ENCODE measurements around the gene CALN1.

The CALN1 gene

DNA sequence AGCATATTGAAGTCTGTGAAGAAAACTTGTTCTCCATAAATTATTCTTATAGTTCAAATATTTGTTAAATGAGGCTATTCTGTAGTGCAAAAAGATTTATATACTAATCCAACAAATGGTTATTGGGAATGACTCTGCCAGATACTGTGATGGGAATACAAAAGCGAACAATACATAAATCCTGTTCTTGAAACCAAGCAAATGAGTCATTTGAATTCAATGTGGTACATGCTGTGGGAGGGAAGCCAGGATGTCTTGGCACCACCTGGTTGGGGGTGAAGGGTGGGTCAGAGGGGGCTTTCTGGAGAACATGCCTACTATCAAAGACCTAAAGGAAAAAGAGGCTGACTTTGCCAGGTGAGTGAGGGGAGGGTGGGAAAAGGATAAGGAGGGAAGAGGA is 594.2 kb downstream of the CALN1 start:
- DNase-seq (ENCODE audit: low read depth in 2 of 2, low spot score in 1 of 2) = no peak

DNA sequence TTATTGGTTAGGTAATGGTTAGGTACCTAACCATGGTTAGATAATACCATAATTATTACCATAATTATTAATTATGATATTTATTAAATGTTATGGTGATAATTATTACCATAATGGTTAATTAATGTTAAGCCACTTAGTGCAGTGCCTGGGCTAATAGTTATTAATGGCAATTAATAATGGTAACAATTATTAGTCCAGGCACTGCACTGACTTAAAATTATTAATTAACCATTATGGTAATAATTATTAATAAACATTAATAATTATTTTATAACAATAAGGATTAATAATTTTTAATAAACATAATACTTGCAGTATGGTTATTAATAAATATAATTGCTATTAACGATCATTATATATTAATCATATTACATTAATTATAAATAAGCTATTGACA is 604.0 kb downstream of the CALN1 start:
- no peak for DNase-seq (ENCODE audit: low read depth in 2 of 2, low spot score in 1 of 2)

DNA sequence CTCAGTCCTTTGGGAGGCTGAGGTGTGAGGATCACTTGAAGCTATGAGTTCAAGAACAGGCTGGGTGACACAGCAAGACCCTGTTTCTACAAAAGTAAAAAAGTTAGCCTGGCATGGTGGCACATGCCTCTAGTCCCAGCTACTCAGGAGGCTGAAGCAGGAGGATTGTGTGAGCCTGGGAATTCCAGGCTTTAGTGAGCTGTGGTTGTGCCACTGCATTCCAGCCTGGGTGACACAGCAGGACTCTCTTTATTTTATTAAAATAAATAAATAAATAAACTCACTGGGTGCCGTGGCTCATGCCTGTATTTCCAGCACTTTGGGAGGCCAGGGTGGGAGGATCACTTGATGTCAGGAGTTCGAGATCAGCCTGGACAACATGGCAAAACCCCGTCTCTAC is 607.9 kb downstream of the CALN1 start:
- no peak for DNase-seq (ENCODE audit: low read depth in 2 of 2, low spot score in 1 of 2)

DNA sequence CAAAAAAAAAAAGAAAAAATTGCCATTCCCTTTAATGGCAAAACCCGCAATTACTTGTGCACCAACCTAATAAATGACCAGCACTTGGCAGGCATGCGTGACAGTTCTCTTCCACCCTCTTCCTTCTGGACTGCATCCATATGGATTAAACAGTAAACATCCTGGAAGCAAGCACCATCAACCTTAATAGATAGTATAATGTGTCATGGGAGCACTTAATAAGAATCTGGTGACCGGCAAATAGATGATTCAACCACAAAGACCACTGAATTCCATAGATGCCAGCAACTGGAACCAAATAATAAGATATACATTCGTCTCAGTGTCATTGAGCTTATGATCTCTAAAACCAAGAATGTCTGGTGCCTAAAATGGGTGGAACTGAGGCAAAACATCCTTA is 610.2 kb downstream of the CALN1 start:
- no peak for DNase-seq (ENCODE audit: low read depth in 2 of 2, low spot score in 1 of 2)

DNA sequence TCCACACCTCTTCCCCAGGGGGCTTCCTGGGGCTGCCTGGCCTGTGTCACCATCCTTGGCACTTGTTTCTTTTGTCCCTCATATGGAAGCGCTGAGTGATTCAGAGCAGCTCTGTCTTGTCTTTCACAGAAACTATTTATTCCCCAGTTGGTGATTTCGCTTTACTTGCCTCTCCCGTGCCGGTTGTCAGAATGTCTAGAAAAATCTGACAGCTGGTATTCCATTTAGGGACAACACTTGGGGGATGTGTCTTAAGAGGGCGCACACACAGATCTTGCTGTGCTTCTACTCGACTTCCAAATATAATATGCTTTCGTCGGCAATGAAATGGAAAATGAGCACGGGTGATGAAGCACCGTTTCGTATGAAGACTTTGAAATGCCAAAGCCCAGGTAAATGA is 611.8 kb downstream of the CALN1 start:
- no peak for DNase-seq (ENCODE audit: low read depth in 2 of 2, low spot score in 1 of 2)

DNA sequence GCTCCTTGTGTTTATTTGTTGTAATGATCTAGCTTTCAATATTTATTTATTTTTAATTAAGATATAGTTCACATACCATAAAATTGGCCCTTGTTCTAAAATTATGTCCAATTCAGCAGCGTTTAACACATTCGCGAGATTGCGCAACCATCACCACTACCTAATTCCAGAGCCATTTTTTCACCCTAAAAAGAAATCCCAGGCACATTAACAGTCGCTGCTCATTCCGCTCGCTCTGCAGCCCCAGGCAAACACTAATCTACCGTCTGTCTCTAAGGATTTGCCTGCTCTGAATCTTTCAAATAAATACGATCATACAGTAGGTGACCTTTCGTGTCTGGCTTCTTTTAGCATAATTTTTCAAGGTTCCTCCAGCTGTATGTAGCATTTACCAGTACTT is 616.7 kb downstream of the CALN1 start:
- no peak for DNase-seq (ENCODE audit: low read depth in 2 of 2, low spot score in 1 of 2)

DNA sequence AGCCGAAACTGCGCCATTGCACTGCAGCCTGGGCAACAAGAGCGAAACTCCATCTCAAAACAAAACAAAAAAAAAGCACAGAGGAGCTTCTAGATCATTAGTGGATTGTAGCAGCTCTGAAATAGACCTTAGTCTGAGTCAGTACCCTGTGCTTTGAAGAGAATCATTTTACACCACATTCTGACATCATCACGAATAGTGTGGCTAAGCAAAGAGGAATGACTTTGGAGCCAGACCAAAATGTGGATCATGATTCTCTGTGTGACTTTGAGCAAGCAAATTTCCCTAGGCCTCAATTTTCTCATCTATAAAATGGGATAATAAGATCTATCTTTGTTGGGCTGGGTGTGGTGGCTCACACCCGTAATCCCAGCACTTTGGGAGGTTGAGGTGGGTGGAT is 618.9 kb downstream of the CALN1 start:
- DNase-seq (ENCODE audit: low read depth in 2 of 2, low spot score in 1 of 2) = no peak

GRCh38 chr7:71787513-71787912 is 624.6 kb downstream of the CALN1 start:
- no peak for DNase-seq (ENCODE audit: low read depth in 2 of 2, low spot score in 1 of 2)

DNA sequence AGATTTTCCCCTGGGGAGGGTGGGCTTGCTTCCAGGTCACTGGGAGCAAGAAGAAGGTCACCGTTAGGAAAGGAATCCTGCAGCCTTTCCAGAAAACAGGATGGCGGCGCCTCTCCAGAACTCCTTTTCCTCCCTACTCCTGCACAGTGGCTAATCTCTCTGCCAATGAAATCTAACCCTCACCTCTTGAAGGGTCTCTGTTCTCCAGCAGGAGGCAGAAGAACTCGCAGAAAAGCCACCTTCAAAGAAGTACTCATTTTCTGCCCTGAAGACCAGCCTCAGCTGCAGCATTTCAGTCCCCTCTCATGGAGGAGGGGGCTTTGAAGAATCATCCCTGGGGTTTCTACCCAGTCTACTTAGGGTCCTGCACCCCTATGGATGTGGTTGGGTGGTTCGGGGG is 626.9 kb downstream of the CALN1 start:
- no peak for DNase-seq (ENCODE audit: low read depth in 2 of 2, low spot score in 1 of 2)

- DNase-seq (ENCODE audit: low read depth in 2 of 2, low spot score in 1 of 2) = no peak
These were observed 627.4 kb downstream of the CALN1 start for GRCh38 chr7:71784781-71785180.

DNA sequence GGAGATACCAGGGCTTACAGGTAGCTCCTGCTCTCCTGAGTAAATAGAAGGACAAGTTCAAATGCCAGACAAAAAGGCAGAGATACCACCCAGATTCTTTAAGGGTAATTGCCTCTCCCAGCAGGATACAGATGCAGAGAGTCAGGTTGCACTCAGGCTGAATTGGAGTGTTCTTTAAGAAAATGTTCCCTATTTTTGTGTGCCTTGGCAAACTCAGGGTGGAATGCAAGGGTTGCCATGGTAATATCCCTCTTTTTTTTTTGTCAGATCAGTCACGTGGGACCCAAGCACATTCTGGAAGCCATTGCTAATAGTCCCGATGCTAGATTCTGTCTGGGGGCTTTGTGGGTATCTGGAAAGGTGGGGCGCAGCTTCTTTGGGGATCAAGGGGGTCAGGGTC is 628.0 kb downstream of the CALN1 start:
- no peak for DNase-seq (ENCODE audit: low read depth in 2 of 2, low spot score in 1 of 2)

DNA sequence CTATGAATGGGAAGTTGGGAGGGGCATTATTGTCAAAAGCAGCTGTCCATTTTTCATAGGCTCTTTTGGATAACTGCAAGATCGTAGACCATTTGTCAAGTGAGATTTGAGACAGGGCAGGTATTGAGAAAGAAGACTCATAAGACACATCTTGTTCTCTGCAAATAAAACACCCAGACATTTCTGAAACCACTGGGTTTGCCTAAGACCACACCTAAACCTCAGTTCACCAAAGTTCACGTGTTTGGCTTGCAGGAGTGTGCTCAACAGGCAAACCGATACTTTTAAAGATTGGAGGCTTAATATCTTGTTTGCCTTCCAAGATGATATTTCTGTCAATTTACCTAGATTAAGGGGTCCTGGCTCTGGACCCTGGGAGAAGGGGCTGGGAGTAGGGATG is 628.4 kb downstream of the CALN1 start:
- no peak for DNase-seq (ENCODE audit: low read depth in 2 of 2, low spot score in 1 of 2)

GRCh38 chr7:71782051-71782450 is 630.1 kb downstream of the CALN1 start:
- no peak for DNase-seq (ENCODE audit: low read depth in 2 of 2, low spot score in 1 of 2)

DNA sequence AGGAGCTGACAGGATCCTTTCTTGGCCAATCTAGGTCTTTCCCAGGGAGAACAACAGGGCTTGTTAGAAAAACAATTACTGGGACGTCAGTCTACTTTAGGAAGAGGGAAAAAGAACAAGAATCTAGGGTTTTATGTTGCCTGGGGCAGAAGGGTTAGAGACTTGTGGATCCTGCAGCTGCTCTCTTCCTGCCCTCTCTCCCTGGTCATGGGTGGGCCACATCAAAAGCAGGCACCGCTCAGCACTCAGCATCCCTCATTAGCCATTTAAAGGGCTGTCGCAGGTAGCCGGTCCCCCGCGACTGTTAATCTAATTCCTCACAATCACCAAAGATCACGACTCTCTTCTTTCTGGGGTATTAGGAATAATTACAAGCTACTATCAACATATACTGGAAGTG is 631.9 kb downstream of the CALN1 start:
- DNase-seq (ENCODE audit: low read depth in 2 of 2, low spot score in 1 of 2) = no peak

DNA sequence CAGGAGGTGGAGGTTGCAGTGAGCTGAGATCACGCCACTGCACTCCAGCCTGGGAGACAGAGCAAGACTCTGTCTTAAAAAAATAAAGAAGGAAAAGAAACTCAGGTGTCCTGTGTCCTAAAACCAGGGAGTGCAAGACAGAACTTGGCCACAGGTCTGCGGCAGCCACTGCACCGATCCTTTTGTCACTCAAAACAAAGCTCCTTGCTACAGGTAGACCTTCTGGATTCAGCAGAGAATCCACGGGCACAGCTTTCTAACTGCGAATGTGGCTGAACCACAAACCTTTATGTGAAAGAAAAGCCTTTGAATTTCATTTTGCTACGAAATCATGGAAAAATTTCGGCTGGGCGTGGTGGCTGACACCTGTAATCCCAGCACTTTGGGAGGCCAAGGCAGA is 634.9 kb downstream of the CALN1 start:
- DNase-seq (ENCODE audit: low read depth in 2 of 2, low spot score in 1 of 2) = no peak

DNA sequence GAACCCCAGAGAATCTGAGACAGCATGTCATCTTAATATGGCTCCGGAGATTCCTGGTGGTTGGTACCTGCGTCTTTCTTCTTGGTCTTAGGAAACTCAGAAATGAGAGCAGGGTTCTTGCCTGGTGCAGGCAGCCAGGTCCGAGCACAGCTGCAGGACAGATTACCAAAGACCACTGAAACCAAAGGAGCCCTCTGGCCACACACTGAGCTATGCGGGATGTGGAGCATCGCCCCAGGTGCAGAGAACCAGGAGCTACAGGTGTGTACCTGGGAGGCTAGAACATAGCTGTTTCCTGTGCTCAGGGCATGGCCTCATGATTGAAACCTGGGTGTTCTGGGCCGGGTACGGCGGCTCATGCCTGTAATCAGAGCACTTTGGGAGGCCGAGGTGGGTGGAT is 635.4 kb downstream of the CALN1 start:
- DNase-seq (ENCODE audit: low read depth in 2 of 2, low spot score in 1 of 2) = no peak

DNA sequence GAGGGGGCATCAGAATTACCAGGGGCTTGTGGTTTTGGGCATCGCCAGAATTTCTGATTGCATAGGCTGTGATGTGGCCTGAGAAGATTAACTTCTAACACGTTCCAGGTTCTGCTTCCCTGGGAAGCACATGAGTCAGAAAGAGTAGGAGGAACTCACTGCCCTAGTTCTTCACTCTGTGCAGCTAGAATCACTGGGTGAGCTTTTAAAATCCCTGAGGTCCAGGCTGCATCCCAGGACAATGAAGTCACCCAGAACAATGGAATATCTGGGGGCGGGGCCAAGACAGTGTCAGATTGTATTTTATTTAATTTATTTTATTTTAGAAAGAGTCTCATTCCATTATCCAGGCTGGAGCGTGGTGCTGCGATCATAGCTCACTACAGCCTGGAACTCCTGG is 636.5 kb downstream of the CALN1 start:
- no peak for DNase-seq (ENCODE audit: low read depth in 2 of 2, low spot score in 1 of 2)

DNA sequence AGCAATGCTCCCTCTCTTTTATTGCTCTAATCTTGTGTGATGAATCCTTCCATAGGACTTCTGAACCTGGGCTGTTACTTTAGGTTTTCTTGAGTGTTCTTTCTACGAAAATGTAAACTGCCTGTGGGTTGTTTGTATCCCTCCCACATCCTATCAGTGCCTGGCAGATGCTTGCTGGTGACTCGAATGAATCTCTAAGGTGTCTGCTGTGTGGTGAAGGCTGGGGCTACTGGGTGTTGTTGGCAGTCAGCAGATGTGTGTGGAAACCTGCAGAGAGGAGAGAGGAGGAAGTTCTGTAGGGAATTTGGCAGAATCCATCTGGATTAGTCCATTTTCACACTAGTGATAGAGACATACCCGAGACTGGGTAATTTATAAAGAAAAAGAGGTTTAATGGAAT is 639.4 kb downstream of the CALN1 start:
- no peak for DNase-seq (ENCODE audit: low read depth in 2 of 2, low spot score in 1 of 2)

GRCh38 chr7:71770269-71770907 is 641.8 kb downstream of the CALN1 start:
- no peak for DNase-seq (ENCODE audit: low read depth in 2 of 2, low spot score in 1 of 2)

GRCh38 chr7:71769326-71769725 is 642.8 kb downstream of the CALN1 start:
- no peak for DNase-seq (ENCODE audit: low read depth in 2 of 2, low spot score in 1 of 2)

GRCh38 chr7:71768450-71768849 is 643.7 kb downstream of the CALN1 start:
- DNase-seq (ENCODE audit: low read depth in 2 of 2, low spot score in 1 of 2) = no peak

GRCh38 chr7:71766016-71766415 is 646.1 kb downstream of the CALN1 start:
- no peak for DNase-seq (ENCODE audit: low read depth in 2 of 2, low spot score in 1 of 2)

DNA sequence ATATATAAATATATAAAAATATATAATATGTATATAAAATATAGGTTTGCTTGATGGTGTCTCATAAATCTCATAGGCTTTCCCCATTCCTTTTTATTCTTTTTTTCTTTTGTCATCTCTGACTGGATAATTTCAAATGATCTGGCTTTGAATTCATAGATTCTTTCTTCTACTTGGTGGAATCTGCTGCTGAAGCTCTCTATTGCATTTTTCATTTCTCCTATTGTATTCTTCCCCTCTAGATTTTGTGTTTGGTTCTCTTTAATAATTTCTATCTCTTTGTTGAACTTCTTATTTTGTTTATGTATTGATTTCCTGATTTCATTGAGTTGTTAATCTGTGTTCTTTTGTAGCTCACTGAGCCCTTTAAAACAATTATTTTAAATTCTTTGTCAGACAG is 650.8 kb downstream of the CALN1 start:
- DNase-seq (ENCODE audit: low read depth in 2 of 2, low spot score in 1 of 2) = no peak

- DNase-seq (ENCODE audit: low read depth in 2 of 2, low spot score in 1 of 2) = no peak
These were observed 657.3 kb downstream of the CALN1 start for GRCh38 chr7:71754828-71755227.

All from stimulated activated CD8-positive, alpha-beta memory T cell treated with anti-CD3 and anti-CD28 coated beads, Interleukin-4, amount 100 ng/mL, for 4 hours (primary cell).